NCI-H526 (cell line): Measurements from ENCODE around the gene SNRPB.
A peak's percentile ranks its signal among the peaks of the same experiment; 100 is the strongest.

Experiments used
- DNase-seq, 2 experiments: peaks; one replicate each; lab custom pipeline; 2025; lab: John Stamatoyannopoulos, UW

Gene SNRPB

DNA sequence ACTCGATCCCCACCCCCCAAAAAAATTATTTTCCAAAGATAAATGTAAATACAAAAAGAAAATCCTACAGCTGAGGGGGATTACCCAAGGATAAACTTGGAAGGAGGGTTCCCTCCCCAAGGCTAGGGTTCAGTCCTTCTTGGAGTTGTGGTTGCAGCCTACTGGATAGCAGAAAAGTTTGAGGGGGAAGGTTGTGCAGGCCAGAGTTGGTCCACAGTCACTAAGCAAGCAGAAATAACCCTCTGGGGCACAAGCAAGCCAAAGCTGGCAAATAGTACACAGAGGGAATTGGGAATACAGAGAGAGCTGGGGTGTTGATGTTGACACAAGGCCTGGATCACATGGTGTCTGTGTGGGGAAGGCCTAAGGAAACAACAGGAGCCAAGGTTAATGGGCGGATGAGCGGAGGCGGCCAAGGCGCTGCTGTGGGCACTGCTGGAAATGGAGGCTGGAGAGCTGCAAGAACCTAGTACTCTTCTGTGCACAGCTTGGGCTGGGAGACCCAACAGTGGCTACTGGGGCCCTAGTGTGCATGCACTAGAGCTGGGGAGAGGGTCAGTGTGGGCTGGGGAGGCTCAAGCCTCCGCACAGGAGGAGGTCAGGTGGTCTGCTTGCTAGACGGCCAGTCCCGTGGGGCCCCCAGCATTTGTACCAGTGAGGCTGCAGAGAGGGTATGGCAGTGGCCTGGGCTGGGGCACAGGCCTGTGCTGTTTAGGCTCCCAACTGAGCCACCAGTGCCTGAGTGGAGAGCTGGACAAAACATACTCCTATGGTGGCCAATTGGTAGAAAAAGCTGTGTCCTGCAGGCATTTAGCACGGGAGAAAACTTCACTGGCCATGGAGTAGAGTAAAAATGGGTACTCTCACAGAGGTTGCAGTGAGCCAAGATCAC lies 5.5 kb upstream of the SNRPB start:
- no peak for DNase-seq

GRCh38 chr20:2473516-2473915 lies 2.9 kb upstream of the SNRPB start:
- no peak for DNase-seq

DNA sequence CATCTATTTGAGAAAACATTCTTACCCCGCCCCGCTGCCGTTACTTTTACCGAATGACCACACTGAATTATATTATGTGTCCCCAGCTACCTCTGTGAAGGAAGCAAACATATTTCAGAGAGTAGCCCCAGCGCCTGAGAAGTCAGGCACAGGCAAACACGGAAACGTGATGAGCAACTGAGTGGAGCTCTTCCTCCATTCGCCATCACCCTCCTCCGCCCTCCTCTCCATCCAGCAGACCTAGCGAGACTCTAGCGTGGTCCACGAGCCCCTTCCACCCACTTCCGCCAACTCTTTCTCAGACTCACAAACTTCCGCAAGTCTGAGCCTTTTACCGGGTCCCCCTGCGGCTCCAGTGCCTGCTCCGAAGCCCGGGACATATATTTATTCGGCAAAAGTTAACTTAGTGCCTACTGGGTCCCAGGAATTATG lies 582 bp downstream of the SNRPB start:
- DNase-seq = peak; percentile 46 to 59

- no peak for DNase-seq
Measured at GRCh38 chr20:2468581-2469407, 1.8 kb downstream of the SNRPB start.

- DNase-seq = no peak
Measured at GRCh38 chr20:2467412-2467811, 3.2 kb downstream of the SNRPB start.

DNA sequence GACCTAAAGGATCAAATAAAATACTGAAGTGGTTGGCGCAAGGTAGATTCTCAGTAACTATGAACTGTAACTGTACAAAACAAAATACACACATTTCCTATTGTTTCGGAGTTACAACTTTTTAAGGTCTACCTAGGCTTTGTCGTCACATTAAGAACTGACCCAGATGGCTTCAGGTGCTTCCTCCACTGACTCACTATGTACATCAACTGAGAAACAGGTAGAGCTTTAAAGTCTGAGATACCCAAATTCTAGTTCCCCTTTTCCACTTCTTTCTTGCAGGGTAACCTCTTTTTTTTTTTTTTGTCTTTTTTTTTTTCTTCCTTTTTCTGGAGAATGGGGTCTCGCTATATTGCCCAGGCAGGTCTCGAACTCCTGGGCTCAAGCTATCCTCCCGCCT lies 5.5 kb downstream of the SNRPB start:
- DNase-seq = no peak

GRCh38 chr20:2463616-2464365 lies 6.8 kb downstream of the SNRPB start:
- DNase-seq = peak; percentile 10 to 46

DNA sequence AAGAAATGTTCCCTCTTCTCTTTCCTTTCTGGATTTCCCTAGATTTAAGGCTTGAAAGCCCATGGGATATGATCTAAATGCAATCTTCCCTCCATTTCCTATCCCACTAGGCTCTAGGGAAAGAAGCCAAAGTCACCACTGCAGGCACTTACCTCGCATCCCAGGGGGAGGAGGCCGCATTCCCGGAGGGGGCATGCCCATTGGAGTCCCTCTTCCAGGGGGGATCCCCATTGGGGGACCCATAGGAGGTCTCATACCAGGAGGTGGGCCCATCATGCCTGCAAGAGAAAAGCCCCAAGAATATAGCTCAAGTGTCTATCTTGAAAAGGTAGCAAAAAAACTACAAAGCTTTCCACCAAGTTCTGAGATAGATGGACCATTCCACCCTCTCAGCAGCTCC lies 8.1 kb downstream of the SNRPB start:
- no peak for DNase-seq

DNA sequence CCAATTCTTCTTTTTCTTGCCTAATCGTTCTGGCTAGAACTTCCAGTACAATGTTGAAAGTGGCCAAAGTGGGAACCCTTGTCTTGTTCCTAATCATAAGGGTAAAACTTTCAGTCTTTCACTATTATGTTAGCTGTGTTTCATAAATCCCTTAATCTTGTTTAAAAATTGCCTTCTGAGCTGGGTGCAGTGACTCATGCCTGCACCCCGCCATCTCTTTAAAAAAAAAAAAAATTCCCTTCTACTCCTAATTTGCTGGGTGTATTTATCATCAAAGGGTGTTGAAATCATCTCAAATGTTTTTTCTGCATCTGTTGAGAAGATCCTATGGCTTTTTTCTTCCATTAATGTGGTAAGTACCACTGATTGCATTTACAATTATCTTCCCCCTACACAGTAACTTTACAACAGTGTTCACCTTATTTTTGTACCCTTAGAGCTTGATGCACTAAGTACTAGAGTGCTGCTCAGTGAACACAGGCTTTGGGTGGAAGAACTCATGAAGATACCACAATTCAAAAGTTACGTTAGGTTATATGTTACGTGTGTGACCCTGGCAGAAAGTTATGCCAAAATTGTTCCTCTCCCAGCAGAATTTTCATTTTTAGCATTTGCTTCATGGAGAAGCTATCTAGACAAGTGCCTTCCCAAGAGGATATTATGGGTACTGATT lies 9.7 kb downstream of the SNRPB start:
- DNase-seq = no peak

GRCh38 chr20:2459981-2460751 lies 10.4 kb downstream of the SNRPB start:
- no peak for DNase-seq

GRCh38 chr20:2458919-2459499 lies 11.6 kb downstream of the SNRPB start:
- DNase-seq = no peak

DNA sequence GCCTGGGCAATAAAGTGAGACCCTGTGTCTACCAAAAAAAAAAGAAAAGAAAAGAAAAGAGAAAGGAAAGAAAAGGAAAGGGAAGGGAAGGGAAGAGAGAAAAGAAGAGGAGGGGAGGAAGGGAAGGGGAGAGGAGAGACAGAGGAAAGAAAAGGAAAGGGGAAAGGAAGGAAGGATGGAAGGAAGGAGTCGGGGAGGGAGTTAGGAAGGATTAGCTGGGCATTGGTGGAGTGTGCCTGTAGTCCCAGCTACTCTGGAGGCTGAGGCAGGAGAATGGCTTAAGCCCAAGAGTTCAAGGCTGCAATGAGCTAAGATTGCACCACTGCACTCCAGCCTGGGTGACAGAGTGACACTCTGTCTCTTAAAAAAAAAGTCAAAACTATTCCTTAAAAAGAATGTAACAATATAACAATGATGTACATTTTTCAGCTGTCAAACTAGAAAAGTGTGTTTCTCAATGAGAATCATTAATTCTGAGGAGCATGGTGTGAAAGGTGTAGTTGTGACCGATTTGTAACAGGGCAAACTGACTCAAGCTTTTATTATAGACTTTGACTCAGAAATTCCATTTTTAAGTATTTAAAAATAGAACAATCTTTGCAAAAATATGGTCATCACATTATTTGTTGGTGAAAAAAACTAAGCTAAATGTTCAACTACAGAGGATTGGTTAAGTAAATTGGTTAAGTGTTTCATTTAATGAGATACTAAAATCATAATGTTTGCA lies 14.7 kb downstream of the SNRPB start:
- no peak for DNase-seq

GRCh38 chr20:2453792-2454191 lies 16.8 kb downstream of the SNRPB start:
- DNase-seq = no peak

GRCh38 chr20:2451939-2452732 lies 18.5 kb downstream of the SNRPB start:
- DNase-seq = peak; percentile 77 to 89

DNA sequence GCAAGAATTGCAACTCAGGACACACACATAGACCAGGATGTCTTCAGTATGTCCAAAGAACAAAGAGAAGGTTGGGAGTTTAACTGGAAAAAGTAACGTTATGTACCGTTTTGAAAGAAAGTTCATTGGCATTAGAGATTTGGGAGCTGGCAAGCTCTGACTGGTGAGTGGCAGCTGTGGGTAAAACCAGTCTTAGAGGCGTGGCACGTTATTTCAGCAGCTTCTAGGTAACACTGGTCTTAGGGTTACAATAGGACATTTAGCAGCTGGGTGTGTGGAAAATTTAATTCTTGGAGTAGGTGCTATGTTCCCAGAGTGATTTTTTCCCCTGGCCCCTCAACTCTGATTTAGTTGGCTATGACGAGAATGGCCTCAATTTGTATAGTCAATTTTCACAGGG lies 19.2 kb downstream of the SNRPB start:
- no peak for DNase-seq

DNA sequence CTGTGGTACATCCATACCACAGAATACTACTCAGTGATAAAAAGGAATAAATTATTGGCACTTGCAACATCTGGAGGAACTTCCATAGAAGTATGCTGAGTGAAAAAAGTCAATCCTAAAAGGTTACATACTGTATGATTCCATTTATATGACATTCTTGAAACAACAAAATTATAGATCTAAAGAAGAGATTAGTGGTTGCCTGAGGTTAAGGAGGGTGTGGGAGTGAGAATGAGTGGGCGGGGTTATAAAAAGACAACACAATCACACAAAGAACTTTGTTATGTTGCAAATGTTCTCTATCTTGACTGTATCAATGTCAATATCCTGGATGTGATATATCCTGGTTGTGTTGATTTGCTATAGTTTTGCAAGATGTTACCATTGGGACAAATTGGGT lies 21.2 kb downstream of the SNRPB start:
- no peak for DNase-seq

GRCh38 chr20:2446845-2447244 lies 23.7 kb downstream of the SNRPB start:
- DNase-seq = peak; percentile 56 to 76

DNA sequence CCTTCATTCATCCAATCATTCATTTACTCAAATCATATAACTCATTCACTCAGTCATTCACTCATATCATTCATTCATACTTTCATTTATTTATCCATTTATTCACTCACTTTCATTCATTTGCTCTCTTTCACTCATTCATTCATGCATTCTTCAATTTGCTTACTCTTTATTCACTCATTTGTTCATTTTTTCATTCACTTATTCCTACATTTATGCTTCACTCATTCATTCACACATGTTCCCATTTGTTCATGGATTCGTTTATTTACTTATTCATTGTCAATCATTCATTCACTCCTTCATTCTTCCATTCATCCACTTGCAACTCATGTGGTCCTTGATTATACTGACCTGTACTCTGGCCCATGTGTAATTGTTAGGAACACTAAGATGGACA lies 39.4 kb downstream of the SNRPB start:
- DNase-seq = no peak

DNA sequence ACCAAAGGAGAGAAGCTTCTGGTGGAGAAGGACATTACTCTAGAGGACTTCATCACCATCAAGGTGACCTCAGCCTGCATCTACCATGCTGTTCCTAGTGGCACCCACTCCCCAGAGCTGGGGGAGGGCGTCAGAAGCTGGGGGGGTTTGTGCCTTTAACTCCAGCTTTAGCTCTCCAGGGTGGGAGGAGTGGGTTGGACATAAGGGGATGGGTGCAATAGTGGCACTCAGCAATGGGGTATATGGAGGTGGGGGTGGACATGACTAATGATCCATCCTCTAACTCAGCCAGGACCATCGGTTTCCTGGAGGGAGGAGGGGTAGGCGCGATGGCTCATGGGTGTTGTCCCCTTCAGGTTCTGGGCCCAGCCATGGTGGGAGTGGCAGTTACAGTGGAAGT lies 40.1 kb downstream of the SNRPB start:
- no peak for DNase-seq
